ENCODE data around the gene CAMK1D.

GRCh38 chr10:12561720-12562119 is 212.4 kb downstream of the CAMK1D start:
- TF ChIP-seq GATA3 (IDR thresholded peaks at IDR 0.05; ENCODE audit: low read depth, low read length) (no peak), GATA2 (IDR thresholded peaks at IDR 0.05; ENCODE audit: low read depth, low read length) (no peak)
